ENCODE results near the gene UNC13B.

The UNC13B gene

DNA sequence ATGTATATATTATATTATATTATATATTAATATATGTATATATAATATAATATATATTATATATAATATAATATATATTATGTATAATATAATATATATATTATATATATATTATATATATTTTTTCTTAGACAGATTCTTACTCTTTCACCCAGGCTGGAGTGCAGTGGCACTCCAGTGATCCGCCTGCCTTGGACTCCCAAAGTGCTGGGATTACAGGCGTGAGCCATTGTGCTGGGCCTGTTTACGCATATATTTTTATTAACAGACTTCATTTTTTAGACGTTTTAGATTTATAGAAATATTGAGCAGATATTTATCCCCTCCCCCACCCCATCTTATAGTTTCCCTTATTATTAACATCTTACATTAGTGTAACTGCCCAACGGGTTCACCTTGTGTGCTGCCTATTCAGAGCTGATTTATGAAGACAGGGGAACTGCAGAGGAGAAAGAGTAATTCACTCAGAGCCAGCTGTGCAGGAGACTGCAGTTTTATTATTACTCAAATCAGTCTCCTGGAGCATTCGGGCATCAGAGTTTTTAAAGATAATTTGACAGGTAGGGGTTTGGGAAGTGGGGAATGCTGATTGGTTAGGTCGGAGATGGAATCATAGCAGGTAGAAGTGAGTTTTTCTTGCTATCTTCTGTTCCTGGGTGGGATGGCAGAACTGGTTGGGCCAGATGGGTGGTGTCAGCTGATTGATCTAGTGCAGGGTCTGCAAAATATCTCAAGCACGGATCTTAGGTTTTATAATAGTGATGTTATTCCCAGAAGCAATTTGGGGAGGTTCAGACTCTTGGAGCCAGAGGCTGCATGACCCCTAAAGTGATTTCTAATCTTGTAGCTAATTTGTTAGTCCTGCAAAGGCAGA is 93.4 kb downstream of the UNC13B start:
- no peak for DNase-seq (ENCODE audit: low read depth)
- H3K4me3 ChIP-seq (ENCODE audit: low read length) = no peak overlapping the region
- TF ChIP-seq, protein P1, sequence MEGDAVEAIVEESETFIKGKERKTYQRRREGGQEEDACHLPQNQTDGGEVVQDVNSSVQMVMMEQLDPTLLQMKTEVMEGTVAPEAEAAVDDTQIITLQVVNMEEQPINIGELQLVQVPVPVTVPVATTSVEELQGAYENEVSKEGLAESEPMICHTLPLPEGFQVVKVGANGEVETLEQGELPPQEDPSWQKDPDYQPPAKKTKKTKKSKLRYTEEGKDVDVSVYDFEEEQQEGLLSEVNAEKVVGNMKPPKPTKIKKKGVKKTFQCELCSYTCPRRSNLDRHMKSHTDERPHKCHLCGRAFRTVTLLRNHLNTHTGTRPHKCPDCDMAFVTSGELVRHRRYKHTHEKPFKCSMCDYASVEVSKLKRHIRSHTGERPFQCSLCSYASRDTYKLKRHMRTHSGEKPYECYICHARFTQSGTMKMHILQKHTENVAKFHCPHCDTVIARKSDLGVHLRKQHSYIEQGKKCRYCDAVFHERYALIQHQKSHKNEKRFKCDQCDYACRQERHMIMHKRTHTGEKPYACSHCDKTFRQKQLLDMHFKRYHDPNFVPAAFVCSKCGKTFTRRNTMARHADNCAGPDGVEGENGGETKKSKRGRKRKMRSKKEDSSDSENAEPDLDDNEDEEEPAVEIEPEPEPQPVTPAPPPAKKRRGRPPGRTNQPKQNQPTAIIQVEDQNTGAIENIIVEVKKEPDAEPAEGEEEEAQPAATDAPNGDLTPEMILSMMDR (conservative IDR thresholded peaks at IDR 0.05; ENCODE audit: low read length) = no peak

DNA sequence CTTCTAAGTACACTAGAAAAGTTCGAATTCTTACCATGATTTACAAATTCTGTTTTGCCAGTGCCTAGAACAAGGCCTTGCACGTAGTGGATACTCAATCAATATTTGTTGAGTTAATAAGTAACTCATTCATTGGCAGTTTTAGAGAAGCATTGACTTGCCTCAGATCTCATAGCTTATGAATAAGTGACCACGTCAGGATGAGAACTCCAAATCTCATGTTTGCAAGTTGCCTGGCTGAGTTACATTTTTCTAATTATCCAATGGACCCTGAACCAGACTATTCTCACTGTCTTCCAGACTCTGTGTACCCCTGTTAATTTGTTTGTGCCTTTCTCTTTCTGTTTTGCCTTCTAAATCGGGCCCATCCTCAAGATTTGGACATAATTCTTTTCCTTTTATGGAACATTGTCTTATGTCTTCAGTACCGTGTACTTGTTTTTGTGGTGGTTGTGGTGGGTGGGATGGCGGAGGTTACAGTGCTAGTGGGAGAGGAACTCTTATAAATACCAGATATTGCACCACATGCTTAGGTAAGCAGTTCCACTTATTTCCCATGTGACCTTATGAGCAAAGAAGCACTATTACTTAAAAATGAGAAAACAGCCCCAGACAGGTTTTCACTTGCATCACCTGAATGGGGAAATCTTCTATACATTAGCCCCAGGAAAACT is 96.3 kb downstream of the UNC13B start:
- TF ChIP-seq, protein P1 (conservative IDR thresholded peaks at IDR 0.05; ENCODE audit: low read length) = no peak
- no peak for DNase-seq (ENCODE audit: low read depth)
- H3K4me3 ChIP-seq (ENCODE audit: low read length) = no peak overlapping the region

DNA sequence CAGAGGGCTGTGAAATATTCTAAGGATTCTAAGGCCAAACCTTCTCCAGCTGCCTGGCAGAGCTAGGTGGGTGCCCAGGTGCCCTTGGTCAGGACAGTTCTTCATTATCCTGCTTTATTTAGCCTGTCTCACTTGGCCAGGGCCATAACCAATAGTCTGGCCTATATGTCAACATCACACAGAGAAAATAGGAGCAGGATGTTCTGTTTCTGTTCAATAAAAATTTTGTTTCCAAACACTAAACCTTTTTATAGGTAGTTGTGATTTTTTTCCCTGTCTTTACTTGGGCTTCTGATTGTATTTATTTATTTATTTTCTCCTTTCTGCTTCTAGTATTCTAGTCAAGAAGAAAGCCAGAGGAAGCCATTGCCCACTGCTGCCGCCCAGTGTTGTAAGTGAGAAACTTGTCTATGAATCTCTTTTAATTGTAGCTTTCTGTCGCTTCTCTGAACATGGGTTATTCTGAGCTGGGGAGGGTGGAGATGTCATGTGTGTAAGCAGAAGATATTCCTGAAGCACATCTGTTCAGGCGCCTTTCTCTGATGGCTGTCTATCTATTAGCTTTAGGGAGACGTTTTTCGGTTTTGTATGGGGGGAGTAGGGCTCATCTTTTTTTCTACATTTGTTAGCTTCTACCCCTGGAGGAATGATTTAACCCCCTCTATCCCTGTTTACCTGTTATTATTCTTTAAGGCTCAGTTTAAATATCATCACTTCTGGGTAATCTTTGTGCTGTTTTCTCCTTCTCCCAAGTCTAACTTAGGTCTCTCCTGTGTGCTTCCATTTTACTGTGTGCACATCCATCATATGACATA is 97.1 kb downstream of the UNC13B start:
- peak; percentile 79 for DNase-seq (ENCODE audit: low read depth)
- TF ChIP-seq, protein P1 (conservative IDR thresholded peaks at IDR 0.05; ENCODE audit: low read length) = peak; percentile 92
- no peak overlapping the region for H3K4me3 ChIP-seq (ENCODE audit: low read length)

DNA sequence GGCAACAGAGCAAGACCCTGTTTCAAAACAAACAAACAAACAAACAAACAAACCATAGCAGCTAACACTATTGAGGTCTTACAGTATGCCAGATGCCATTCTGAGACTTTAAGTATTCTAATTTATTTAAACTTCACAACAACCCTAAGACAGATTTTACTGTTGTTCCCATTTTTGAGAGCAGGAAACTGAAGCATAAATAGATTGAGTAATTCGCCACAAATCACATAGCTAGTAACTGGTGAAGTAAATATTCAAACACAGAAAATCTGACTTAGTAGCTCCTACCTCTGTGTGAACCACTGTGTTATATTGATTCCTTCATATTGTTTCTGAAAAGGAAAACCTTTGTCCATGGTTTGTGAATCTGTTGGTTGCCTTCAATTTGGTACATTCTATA is 98.4 kb downstream of the UNC13B start:
- no peak for DNase-seq (ENCODE audit: low read depth)
- H3K4me3 ChIP-seq (ENCODE audit: low read length) = no peak overlapping the region
- TF ChIP-seq, protein P1 (conservative IDR thresholded peaks at IDR 0.05; ENCODE audit: low read length) = no peak

DNA sequence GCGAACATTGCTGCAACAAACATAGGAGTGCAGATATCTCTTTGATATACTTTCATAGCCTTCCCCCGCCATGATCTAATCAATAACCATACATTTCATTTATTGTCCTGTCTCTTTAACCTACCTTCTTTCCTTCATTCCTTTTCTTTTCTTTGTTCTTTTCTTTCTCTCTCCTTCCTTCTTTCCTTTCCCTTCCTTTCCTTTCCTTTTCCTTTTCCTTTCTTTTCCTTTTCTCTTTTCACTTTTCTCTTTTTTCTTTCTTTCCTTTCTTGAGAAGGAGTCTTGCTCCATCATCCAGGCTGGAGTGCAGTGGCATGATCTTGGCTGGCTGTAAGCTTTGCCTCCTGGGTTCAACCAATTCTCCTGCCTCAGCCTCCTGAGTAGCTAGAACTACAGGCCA is 100.3 kb downstream of the UNC13B start:
- TF ChIP-seq, protein P1 (conservative IDR thresholded peaks at IDR 0.05; ENCODE audit: low read length) = no peak
- no peak overlapping the region for H3K4me3 ChIP-seq (ENCODE audit: low read length)
- no peak for DNase-seq (ENCODE audit: low read depth)

DNA sequence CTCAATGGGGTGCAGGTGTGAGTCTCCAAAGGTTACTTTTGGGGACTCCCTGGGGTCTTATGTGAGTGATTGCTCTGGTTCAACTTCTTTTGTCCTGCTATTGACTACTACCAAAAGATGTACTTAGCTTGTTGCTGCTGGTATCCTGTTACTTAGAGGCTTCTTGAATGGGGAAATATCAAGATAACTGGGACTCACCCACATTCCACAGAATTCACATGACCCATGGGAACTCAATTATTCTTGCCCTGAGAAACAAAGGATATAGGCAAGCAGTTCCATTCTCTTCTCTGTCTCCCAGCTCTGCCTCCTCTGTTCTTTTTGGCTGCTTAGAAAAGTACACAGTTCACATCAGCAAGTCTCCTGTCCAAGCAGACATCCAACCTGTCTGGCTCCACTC is 105.9 kb downstream of the UNC13B start:
- peak; percentile 37 for DNase-seq (ENCODE audit: low read depth)
- TF ChIP-seq, protein P1 (conservative IDR thresholded peaks at IDR 0.05; ENCODE audit: low read length) = no peak
- H3K4me3 ChIP-seq (ENCODE audit: low read length) = no peak overlapping the region

Data from AG10803 (cell line).